K562 (cell line): Measurements from ENCODE around the gene PHF1. TPM values are rescaled to one million over a fixed set of nuclear protein-coding genes. Genes with fewer than 3 reads are reported as not detected.

Source experiments
- ASH1L ChIP-seq: fragments of 450-650 bp; IDR thresholded peaks from 2 replicates; pipeline ENCODE4 v1.6.1; 2018; ENCODE audit warnings: borderline replicate concordance, mild to moderate bottlenecking, low read depth; ENCODE audit not compliant: partially characterized antibody
- BRCA1 ChIP-seq, 2 experiments: fragments of 450-650 bp in 1 of 2; sonication (generic) in 1 of 2; formaldehyde crosslinking in 1 of 2; IDR thresholded peaks; 2 replicates each; pipeline versions ENCODE4 v1.5.0 to v1.6.1; 2017 to 2020; ENCODE audit warnings: mild to moderate bottlenecking in 1 of 2, missing genetic modification reagents in 1 of 2
- CBX1 ChIP-seq: sonication (generic); IDR thresholded peaks from 2 replicates; pipeline ENCODE4 v1.6.1; 2016; ENCODE audit warnings: antibody characterized with exemption, low read depth, mild to moderate bottlenecking
- CREM ChIP-seq: IDR thresholded peaks from 2 replicates; pipeline ENCODE4 v1.6.1; 2014; ENCODE audit warnings: antibody characterized with exemption, low read depth
- GATAD2B ChIP-seq: fragments of 450-650 bp; IDR thresholded peaks from 2 replicates; pipeline ENCODE4 v1.6.1; 2017; ENCODE audit warnings: mild to moderate bottlenecking, borderline replicate concordance
- HBP1 ChIP-seq: fragments of 450-650 bp; formaldehyde crosslinking; IDR thresholded peaks from 2 replicates; pipeline ENCODE4 v1.4.0; 2022; ENCODE audit warnings: missing genetic modification characterization
- HNRNPUL1 ChIP-seq: fragments of 200-400 bp; formaldehyde crosslinking; IDR thresholded peaks from 2 replicates; pipeline ENCODE4 v1.6.1; 2017; ENCODE audit warnings: low read length
- IRF9 ChIP-seq: fragments of 450-650 bp; IDR thresholded peaks from 2 replicates; pipeline ENCODE4 v1.6.1; 2016; ENCODE audit warnings: missing biosample characterization, missing genetic modification characterization
- PHB ChIP-seq: fragments of 250-450 bp; sonication (Bioruptor Pico); IDR thresholded peaks from 2 replicates; pipeline ENCODE4 v1.5.0; 2021
- RBM15 ChIP-seq: fragments of 200-400 bp; formaldehyde crosslinking; IDR thresholded peaks from 2 replicates; pipeline ENCODE4 v1.6.1; 2018; ENCODE audit warnings: mild to moderate bottlenecking, low read length, moderate library complexity; ENCODE audit not compliant: insufficient read depth
- SAP30 ChIP-seq: fragments of 200-600 bp; sonication (generic); IDR thresholded peaks from 2 replicates; pipeline ENCODE4 v1.6.1; 2012; ENCODE audit warnings: borderline replicate concordance, low read depth, mild to moderate bottlenecking, moderate library complexity, low read length, control low read depth, inconsistent platforms; ENCODE audit not compliant: insufficient read depth, poor library complexity, severe bottlenecking
- SNRNP70 ChIP-seq: fragments of 200-400 bp; formaldehyde crosslinking; optimal IDR thresholded peaks from 2 replicates; pipeline ENCODE3; 2017; ENCODE audit warnings: low read depth, low read length
- SRF ChIP-seq, 2 experiments: fragments of 250-450, 450-650 bp in 1 of 2; sonication (Bioruptor Pico) in 1 of 2; sonication (generic) in 1 of 2; formaldehyde crosslinking; IDR thresholded peaks; 2 replicates each; pipeline versions ENCODE4 v1.5.0 to v1.5.1; 2020 to 2022; ENCODE audit warnings: mild to moderate bottlenecking in 1 of 2, missing genetic modification reagents in 1 of 2
- SRSF1 ChIP-seq: fragments of 200-400 bp; formaldehyde crosslinking; IDR thresholded peaks from 2 replicates; pipeline ENCODE4 v1.6.1; 2017; ENCODE audit warnings: mild to moderate bottlenecking, low read depth, low read length, moderate library complexity
- SRSF9 ChIP-seq: fragments of 200-400 bp; formaldehyde crosslinking; IDR thresholded peaks from 2 replicates; pipeline ENCODE4 v1.6.1; 2017; ENCODE audit warnings: low read depth, low read length, borderline replicate concordance
- TAF9B ChIP-seq: fragments of 450-650 bp; IDR thresholded peaks from 2 replicates; pipeline ENCODE4 v1.6.1; 2018; ENCODE audit warnings: mild to moderate bottlenecking; ENCODE audit not compliant: partially characterized antibody
- TFE3 ChIP-seq: fragments of 450-650 bp; formaldehyde crosslinking; IDR thresholded peaks from 2 replicates; pipeline ENCODE4 v1.4.0; 2020; ENCODE audit warnings: mild to moderate bottlenecking, mixed read lengths
- ZC3H4 ChIP-seq: sonication (generic); formaldehyde crosslinking; IDR thresholded peaks from 2 replicates; pipeline ENCODE4 v1.9.0; 2021; ENCODE audit warnings: missing genetic modification reagents, borderline replicate concordance
- ZNF239 ChIP-seq: fragments of 250-450 bp; sonication (Bioruptor Pico); IDR thresholded peaks from 2 replicates; pipeline ENCODE4 v1.4.0; 2020; ENCODE audit warnings: mild to moderate bottlenecking
- polyA plus RNA-seq, 8 experiments: library from polyadenylated mRNA; depleted of rRNA in 4 of 8; stranded (reverse) in 5 of 8; unstranded in 3 of 8; fragments of >200 nt; fragmentation: Nextera tagmentation in 2 of 8; fragmentation: Illumina TruSeq in 1 of 8; extraction: Ambion mirVana in 2 of 8; extraction: Trizol in 1 of 8; gene quantifications; 2 replicates each; pipeline versions ENCODE4 v1.2.1 to v1.2.3, GENCODE V29; 2011 to 2014; ENCODE audit warnings: inconsistent platforms in 1 of 8, missing spikeins in 1 of 8
- total RNA-seq, 7 experiments: library from RNA; depleted of rRNA in 6 of 7; stranded (reverse); fragments of >200 nt in 6 of 7; fragmentation: Illumina TruSeq in 2 of 7; extraction: Trizol in 2 of 7; gene quantifications; 2 replicates each; pipeline versions ENCODE4 v1.2.1 to v1.2.3, GENCODE V29; 2011 to 2021; ENCODE audit warnings: low replicate concordance in 1 of 7
- TF ChIP-seq, protein P1 (sequence below): fragments of 450-650 bp; formaldehyde crosslinking; conservative IDR thresholded peaks from 2 replicates; pipeline ENCODE4 v1.4.0; 2022; ENCODE audit warnings: mild to moderate bottlenecking, missing genetic modification characterization

Gene PHF1
- total and polyA plus RNA-seq, 9 of the 15 experiments (the other 6 are each of a cell fraction or from before 2014, with no cell fraction given): 3.7 to 64.2 (median 33.7) TPM

GRCh38 chr6:33417903-33418689 is 7.3 kb downstream of the PHF1 start, which contains the start of gene CUTA (continued):
- TF ChIP-seq ASH1L (peak; percentile 93), TAF9B (peak; percentile 80), TFE3 (CRISPR knock-in tag) (peak; percentile 98), PHB (CRISPR knock-in tag) (peak; percentile 66; the same call in 1 of the 2 replicates), SNRNP70 (no peak), HBP1 (CRISPR knock-in tag) (no peak; the same call in 1 of the 2 replicates), SRSF9 (no peak), ZC3H4 (CRISPR knock-in tag) (no peak), HNRNPUL1 (no peak), SAP30 (peak; percentile 69), RBM15 (no peak), SRSF1 (no peak), CREM (peak; percentile 93), GATAD2B (no peak; the same call in 1 of the 2 replicates), BRCA1 (IDR thresholded peaks at IDR 0.05) (no peak), BRCA1 (CRISPR knock-in tag; IDR thresholded peaks at IDR 0.05) (no peak), ZNF239 (CRISPR knock-in tag) (peak; percentile 8; the same call in 1 of the 2 replicates), CBX1 (0 out of 2 replicates have a peak, but pooled peaks have one; percentile 67), SRF (CRISPR knock-in tag; IDR thresholded peaks at IDR 0.05) (peak in 1 of 2 experiments; percentile 72; a peak in 2 of 4 replicates), IRF9 (tag) (no peak)
- TF ChIP-seq, protein P1, sequence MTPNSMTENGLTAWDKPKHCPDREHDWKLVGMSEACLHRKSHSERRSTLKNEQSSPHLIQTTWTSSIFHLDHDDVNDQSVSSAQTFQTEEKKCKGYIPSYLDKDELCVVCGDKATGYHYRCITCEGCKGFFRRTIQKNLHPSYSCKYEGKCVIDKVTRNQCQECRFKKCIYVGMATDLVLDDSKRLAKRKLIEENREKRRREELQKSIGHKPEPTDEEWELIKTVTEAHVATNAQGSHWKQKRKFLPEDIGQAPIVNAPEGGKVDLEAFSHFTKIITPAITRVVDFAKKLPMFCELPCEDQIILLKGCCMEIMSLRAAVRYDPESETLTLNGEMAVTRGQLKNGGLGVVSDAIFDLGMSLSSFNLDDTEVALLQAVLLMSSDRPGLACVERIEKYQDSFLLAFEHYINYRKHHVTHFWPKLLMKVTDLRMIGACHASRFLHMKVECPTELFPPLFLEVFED (CRISPR knock-in tag): no peak
